Skin epidermis (tissue), 12 donors: ENCODE results near the gene VPS13A.
"Not testable (repeated sequence)": the region's sequence is repeated elsewhere in the genome, so short reads cannot be mapped to it uniquely, and the experiment has no call there.

Experiments used
- H3K27ac ChIP-seq, 21 experiments: fragments of 200-600 bp; sonication (generic) in 11 of 21; one replicate each; pipeline ENCODE4 v1.5.0; 2020; ENCODE audit warnings: mild to moderate bottlenecking in 3 of 21, inconsistent platforms in 2 of 21, moderate library complexity in 2 of 21
- H3K4me3 ChIP-seq, 7 experiments: fragments of 200-600 bp; sonication (generic) in 2 of 7; one replicate each; pipeline ENCODE4 v1.5.0; 2020; ENCODE audit warnings: inconsistent platforms in 2 of 7, mild to moderate bottlenecking in 2 of 7, moderate library complexity in 1 of 7

VPS13A gene

DNA sequence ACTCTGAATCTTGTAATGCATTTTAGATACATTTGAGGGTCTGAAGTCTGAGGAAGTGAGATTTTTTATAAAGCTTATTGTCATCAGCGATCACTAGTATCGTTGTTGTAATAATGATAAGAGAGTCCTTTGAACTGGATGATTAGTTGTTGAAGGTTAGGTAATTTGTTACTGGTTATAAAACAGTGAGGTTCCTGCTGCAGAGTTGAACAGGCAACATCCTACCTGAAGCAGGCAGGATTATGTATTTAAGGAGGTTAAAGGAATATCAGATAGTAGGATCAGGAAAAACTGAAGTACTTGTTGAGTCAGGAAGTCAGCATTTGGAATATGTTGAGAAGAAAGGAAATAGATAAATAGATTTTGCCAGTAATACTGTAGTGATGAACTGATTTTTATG, 106.7 kb downstream of the VPS13A start:
- H3K27ac ChIP-seq, result no peak overlapping the region
- no peak overlapping the region for H3K4me3 ChIP-seq

DNA sequence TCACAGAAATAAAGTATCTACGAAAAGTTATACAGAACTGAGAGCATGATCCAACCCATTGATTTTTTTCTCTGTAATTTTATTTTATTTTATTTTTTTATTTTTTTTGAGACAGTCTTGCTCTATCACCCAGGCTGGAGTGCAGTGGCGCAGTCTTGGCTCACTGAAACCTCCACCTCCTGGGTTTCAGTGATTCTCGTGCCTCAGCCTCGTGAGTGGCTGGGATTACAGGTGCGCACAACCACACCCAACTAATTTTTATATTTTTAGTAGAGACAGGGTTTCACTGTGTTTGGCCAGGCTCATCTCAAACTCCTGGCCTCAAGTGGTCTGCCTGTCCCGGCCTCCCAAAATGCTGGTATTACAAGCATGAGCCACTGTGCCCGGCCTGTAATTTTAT, 107.3 kb downstream of the VPS13A start:
- Histone ChIP-seq H3K27ac (no peak overlapping the region), H3K4me3 (no peak overlapping the region)

DNA sequence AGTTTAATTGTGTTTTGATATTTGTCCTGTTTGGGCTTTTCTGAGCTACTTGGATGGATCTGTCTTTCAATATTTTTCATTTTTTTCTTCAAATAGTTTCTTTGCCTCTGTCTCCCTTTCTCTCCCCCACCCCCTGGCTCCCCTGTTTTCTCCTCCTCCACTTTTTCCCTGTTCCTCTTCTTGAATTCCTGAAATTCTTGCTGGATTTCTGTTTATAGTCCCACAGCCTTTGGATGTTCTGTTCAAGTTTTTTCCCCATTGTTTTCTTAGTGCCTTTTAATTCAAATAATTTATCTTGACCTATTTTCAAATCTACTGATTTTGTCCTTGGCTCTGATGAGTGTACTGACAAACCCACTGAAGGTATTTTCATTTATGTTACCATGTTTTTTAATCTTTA, 113.0 kb downstream of the VPS13A start:
- no peak overlapping the region for H3K4me3 ChIP-seq
- no peak overlapping the region for H3K27ac ChIP-seq

- H3K4me3 ChIP-seq, result no peak overlapping the region
- H3K27ac ChIP-seq, result no peak overlapping the region
Observed at GRCh38 chr9:77291714-77292113, 114.4 kb downstream of the VPS13A start.

DNA sequence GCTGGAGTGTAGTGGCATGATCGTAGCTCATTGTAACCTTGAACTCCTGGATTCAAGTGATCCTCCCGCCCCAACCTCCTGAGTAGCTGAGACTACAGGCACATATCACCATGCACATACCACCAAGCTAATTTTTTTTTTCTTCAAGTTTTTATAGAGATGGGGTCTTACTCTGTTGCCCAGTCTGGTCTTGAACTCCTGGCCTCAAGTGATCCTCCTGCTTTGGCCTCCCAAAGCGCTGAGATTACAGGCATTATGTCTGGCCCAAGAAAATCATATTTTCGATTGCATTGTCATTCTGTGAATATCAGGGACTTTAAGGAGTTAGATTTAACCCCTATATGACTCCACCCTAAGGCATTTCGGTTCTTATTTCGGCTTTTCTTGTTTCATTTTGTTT, 116.6 kb downstream of the VPS13A start:
- Histone ChIP-seq H3K27ac (no peak overlapping the region), H3K4me3 (no peak overlapping the region)

GRCh38 chr9:77304543-77304942, 127.2 kb downstream of the VPS13A start:
- no peak overlapping the region for H3K4me3 ChIP-seq
- peak overlapping the region in 1 of 21 experiments; percentile 48 for H3K27ac ChIP-seq

- Histone ChIP-seq H3K27ac (peak overlapping the region in 4 of 21 experiments; percentile 26 to 48 (median 47)), H3K4me3 (no peak overlapping the region)
Observed at GRCh38 chr9:77305622-77306400, 128.5 kb downstream of the VPS13A start.

DNA sequence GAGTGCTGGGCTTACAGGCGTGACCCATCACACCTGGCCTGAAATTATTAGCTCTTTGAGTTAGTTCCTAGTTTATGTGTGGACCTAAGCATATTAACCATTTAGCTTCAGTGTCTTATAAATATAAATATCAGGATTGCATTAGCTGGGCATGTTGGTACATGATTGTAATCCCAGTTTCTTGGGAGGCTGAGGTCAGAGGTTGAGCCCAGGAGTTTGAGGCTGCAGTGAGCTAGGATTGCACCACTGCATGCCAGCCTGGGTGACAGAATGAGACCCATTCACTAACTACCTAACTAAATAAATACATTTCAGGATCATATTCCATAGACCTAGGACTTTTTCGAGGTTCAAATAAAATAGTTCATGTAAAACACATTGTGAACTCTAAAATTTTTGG, 129.8 kb downstream of the VPS13A start:
- Histone ChIP-seq H3K4me3 (no peak overlapping the region), H3K27ac (peak overlapping the region in 1 of 21 experiments; percentile 5)

DNA sequence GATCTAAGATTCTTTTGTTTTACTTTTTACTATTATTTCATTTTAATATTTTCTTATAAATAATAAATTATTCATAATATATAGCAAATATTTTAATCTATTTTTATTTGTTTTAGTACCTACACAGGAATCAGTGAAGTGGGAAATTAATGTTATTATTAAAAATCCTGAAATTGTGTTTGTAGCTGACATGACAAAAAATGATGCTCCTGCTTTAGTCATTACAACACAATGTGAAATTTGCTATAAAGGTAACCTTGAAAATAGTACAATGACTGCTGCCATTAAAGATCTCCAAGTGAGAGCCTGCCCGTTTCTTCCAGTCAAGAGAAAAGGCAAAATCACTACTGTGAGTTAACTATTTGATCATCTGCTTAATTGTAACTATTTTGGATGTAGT, 138.7 kb downstream of the VPS13A start:
- H3K27ac ChIP-seq, result no peak overlapping the region
- no peak overlapping the region for H3K4me3 ChIP-seq

- no peak overlapping the region for H3K27ac ChIP-seq
- no peak overlapping the region for H3K4me3 ChIP-seq
Observed at GRCh38 chr9:77325058-77325457, 147.7 kb downstream of the VPS13A start.

DNA sequence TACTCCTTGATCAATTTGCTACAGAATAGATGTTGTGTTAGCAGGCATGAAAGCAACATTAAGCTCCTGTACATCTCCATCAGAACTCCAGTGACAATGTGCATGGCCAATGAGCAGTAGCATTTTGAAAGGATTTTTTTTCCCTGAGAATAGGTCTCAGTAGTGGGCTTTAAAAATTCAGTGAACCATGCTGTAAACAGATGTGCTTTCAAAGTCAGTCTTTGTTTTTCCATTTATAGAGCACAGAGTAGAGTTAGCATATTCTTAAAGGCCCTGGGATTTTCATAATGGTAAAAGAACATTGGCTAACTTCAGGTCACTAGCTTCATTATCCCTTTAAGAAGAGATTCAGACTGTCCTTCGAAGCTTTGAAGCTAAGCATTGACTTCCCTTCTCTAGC, 150.8 kb downstream of the VPS13A start:
- no peak overlapping the region for H3K4me3 ChIP-seq
- no peak overlapping the region for H3K27ac ChIP-seq

DNA sequence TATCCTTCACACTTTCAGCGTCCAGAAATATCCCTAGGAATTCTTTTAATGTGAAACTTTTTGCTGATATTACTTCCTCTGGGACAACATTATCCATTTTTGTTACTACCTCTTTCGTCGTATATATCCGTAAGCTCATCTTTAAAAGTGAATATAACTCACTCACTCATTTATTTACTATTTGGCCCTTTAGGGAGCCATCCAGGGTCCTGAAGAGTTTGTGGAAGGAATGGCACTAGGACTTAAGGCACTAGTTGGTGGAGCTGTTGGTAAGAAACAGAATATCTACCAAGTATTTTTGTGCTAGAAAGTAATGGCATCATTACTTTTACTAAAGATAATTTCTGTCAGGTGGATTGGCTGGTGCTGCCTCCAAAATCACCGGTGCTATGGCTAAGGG, 192.7 kb downstream of the VPS13A start:
- Histone ChIP-seq H3K27ac (no peak overlapping the region), H3K4me3 (no peak overlapping the region)

- Histone ChIP-seq H3K27ac (no peak overlapping the region), H3K4me3 (no peak overlapping the region)
Observed at GRCh38 chr9:77374266-77374665, 196.9 kb downstream of the VPS13A start.

DNA sequence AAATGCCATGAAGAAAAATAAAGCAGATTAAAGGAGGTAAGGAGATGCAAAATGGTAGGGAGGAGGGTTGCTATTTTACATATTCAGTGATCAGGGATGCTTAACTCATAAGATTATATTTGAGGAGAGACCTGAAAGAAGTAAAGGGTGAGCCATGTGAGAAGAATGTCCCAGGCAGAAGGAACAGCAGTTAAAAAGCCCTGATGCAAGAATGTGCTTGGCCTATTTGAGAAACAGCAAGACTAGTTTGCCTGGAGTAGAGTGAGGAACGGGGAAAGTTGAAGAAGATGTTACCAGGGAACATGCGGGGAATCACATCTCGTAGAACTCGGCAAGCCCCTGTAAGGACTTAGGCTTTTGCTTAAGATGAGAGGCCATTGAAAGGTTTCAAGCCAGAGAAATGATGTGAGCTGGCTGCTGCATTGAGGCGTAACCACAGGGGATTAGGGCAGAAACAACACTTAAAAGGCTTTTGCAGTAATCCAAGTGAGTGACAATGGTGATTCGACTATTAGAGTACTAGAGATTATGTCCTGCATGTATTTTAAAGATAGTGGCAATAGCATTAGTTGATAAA, 198.7 kb downstream of the VPS13A start:
- H3K4me3 ChIP-seq, result no peak overlapping the region
- no peak overlapping the region for H3K27ac ChIP-seq

DNA sequence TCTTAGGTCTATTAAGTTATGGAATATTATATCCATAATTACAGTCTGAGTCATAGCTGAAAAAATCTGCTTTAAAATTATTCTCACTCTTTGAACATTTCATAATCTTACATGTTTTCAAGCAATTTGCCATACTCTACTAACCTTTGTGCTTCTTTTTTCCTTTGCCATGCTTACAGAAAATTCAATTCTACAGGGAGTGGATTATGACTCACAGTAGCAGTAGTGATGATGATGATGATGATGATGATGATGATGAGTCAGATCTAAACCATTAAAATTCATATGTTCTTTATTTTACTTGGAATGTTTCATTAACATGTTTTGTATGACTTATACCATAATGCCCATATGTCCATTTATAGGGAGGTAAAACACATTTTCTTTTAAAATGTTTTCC, 207.1 kb downstream of the VPS13A start:
- no peak overlapping the region for H3K4me3 ChIP-seq
- H3K27ac ChIP-seq, result no peak overlapping the region

- Histone ChIP-seq H3K27ac (no peak overlapping the region), H3K4me3 (no peak overlapping the region)
Observed at GRCh38 chr9:77386187-77386586, 208.9 kb downstream of the VPS13A start.

DNA sequence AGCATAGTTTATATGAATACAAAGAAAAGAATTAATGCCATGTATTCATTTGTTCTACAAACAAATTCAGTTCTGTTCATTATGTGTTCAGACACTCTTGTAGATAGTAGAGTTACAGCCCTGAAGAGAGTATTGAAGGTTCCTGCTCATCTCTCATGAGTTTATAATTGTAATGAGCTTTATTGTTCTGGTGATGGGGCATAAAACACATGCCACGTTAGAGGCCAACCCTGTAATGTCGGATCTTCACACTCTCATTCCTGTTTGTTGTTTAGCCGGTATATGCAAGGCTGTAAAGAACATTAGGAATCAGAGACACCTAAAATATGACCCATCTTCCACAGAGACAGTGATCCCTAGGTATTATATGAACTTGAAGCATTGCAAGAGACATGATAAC, 214.5 kb downstream of the VPS13A start:
- no peak overlapping the region for H3K4me3 ChIP-seq
- H3K27ac ChIP-seq, result no peak overlapping the region

DNA sequence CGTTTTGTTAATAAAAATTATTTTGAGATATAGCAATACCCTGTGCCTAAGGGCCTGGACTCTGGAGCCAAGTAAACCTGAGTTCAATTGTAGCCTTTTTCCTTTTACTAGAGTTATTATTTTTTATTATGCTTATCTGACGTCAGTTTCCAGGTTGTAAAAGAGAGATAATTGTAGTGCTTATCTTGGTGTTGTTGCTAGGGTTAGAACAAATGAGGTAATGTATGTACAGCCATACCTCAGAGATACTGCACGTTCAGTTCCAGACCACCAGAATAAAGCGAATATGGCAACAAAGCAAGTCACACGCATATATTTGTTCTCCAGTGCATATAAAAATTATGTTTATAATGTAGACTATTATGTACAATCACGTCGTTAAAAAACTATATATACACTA, 215.0 kb downstream of the VPS13A start:
- H3K4me3 ChIP-seq, result no peak overlapping the region
- H3K27ac ChIP-seq, result no peak overlapping the region

- not testable (repeated sequence) for H3K4me3 ChIP-seq, H3K27ac ChIP-seq
Observed at GRCh38 chr9:77398581-77398980, 221.2 kb downstream of the VPS13A start.

DNA sequence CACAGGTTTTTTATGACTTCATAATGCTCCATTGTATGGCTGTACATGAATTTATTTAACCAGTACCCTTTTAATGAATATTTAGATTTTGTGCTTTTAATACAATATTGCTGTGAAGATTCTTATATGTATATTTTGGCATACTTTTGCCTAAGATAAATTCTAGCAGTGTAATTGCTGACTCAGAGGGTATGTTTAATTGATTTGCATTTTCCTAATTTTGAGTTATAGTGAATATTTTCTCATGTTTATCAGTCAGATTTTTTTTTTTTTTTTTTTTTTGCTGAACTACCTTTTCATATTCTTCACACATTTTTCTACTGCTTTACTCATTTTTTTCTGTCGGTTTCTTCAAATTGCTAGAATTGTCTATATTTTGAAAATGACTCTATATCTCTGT, 222.6 kb downstream of the VPS13A start:
- Histone ChIP-seq H3K4me3 (no peak overlapping the region), H3K27ac (no peak overlapping the region)

- no peak overlapping the region for H3K27ac ChIP-seq
- no peak overlapping the region for H3K4me3 ChIP-seq
Observed at GRCh38 chr9:77402286-77402685, 225.0 kb downstream of the VPS13A start.

DNA sequence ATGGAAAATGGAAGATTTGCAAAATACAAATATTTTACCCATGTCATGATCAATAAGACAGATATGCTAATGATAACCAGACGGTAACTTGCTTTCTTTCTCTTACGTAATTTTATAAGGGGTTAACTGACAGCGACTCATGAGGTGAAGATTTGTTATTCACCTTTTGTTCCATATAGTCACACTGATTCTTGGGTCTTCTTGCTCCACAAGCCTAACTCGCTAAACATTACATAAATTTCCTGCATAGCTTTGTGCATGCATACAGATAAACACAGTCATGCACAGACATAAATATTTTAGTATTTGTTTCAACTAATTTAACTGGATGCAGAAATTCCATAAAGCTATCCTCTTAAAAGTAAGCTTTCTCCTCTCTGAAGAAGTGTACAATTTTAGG, 225.9 kb downstream of the VPS13A start:
- Histone ChIP-seq H3K27ac (no peak overlapping the region), H3K4me3 (no peak overlapping the region)
